Hepatocyte (in vitro differentiated cells): ENCODE measurements around the gene COMMD3. TPM values are rescaled to one million over a fixed set of nuclear protein-coding genes. Genes with fewer than 3 reads are reported as not detected.

ENCODE experiments used
- DNase-seq: peaks from one replicate; pipeline ENCODE4 v3.0.0-alpha.2; 2016; ENCODE audit warnings: low spot score
- H2AFZ ChIP-seq: fragments of 200-600 bp; sonication (generic); 2 replicates; pipeline ENCODE4 v1.6.0; 2016; ENCODE audit warnings: antibody characterized with exemption, mild to moderate bottlenecking
- H3K27ac ChIP-seq: fragments of 200-600 bp; sonication (generic); 2 replicates; pipeline ENCODE4 v1.5.1; 2016; ENCODE audit warnings: mild to moderate bottlenecking
- H3K27me3 ChIP-seq: fragments of 200-600 bp; sonication (generic); 2 replicates; pipeline ENCODE4 v1.6.1; 2016
- H3K36me3 ChIP-seq: fragments of 200-600 bp; sonication (generic); replicated peaks from 2 replicates; pipeline ENCODE4 v1.5.1; 2016; ENCODE audit warnings: low read depth; ENCODE audit not compliant: insufficient read depth
- H3K4me1 ChIP-seq: fragments of 200-600 bp; sonication (generic); 2 replicates; pipeline ENCODE4 v1.5.1; 2016; ENCODE audit warnings: mild to moderate bottlenecking, moderate library complexity; ENCODE audit not compliant: insufficient read depth
- H3K4me2 ChIP-seq: fragments of 200-600 bp; sonication (generic); 2 replicates; pipeline ENCODE4 v1.6.0; 2016
- H3K4me3 ChIP-seq: fragments of 200-600 bp; sonication (generic); 2 replicates; pipeline ENCODE4 v1.5.1; 2016; ENCODE audit warnings: mild to moderate bottlenecking
- H3K79me2 ChIP-seq: fragments of 200-600 bp; sonication (generic); 2 replicates; pipeline ENCODE4 v1.6.0; 2017; ENCODE audit warnings: mild to moderate bottlenecking
- H3K9me2 ChIP-seq: fragments of 200-600 bp; sonication (generic); replicated peaks from 2 replicates; pipeline ENCODE4 v1.6.0; 2017; ENCODE audit warnings: mild to moderate bottlenecking; ENCODE audit not compliant: insufficient read depth
- H3K9me3 ChIP-seq: fragments of 200-600 bp; sonication (generic); 2 replicates; pipeline ENCODE4 v1.5.1; 2016; ENCODE audit warnings: low read depth, mild to moderate bottlenecking
- H4K20me1 ChIP-seq: fragments of 200-600 bp; sonication (generic); 2 replicates; pipeline ENCODE4 v1.6.0; 2016; ENCODE audit warnings: mild to moderate bottlenecking; ENCODE audit not compliant: insufficient read depth, poor library complexity, severe bottlenecking
- CTCF ChIP-seq: fragments of 200-600 bp; sonication (generic); IDR thresholded peaks from 2 replicates; pipeline ENCODE4 v1.5.1; 2016; ENCODE audit warnings: antibody characterized with exemption, mild to moderate bottlenecking; ENCODE audit not compliant: poor library complexity
- EZH2 ChIP-seq: fragments of 200-600 bp; sonication (generic); IDR thresholded peaks from 2 replicates; pipeline ENCODE4 v1.6.1; 2016; ENCODE audit warnings: antibody characterized with exemption, mild to moderate bottlenecking, borderline replicate concordance
- EZH2phosphoT487 ChIP-seq: fragments of 200-600 bp; sonication (generic); IDR thresholded peaks from one replicate; pipeline ENCODE4 v1.6.1; 2018; ENCODE audit warnings: antibody characterized with exemption, mild to moderate bottlenecking, low read depth, moderate library complexity; ENCODE audit not compliant: unreplicated experiment, severe bottlenecking
- WGBS: methylation state at CpG from one replicate; pipeline ENCODE4 v1.1.6; 2016; ENCODE audit warnings: low lambda C conversion rate; ENCODE audit errors: missing lambda C conversion rate; 5-methylcytosine and 5-hydroxymethylcytosine counted together
- polyA plus RNA-seq: library from polyadenylated mRNA; unstranded; fragments of >200 nt; fragmentation: Nextera tagmentation; extraction: Ambion mirVana; gene quantifications from 2 replicates; pipeline ENCODE4 v1.2.1, GENCODE V29; 2016
- total RNA-seq: library from RNA; depleted of rRNA; stranded (reverse); fragments of >200 nt; gene quantifications from 2 replicates; pipeline ENCODE4 v1.2.3, GENCODE V29; 2014

The COMMD3 gene
- total and polyA plus RNA-seq, 2 experiments from 2014 or later: 55.1 to 92.3 TPM

DNA sequence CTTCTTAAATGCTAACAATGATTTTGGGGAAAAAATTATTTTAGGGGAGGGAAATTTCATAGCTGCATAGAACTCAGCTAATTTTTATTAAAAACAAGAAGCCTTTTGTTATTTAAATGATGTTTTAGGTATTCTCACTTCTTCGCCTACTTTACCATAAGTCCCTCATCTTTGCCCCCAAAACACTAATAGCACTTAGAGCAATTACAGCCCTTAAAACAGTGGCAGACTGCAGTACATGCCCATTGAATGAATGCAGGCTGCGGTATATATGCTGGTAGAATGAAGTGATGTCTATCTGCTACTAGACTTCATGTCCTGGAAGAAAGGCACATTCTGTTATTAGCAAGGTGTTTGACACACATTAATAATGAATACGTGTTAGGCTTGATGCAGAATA lies 26.2 kb downstream of the COMMD3 start:
- Histone ChIP-seq H3K9me2 (no peaks in the 10 kb centered on the region), H3K4me1 (peaks cover 11% of the 10 kb centered on the region), H3K36me3 (no peaks in the 10 kb centered on the region), H3K4me2 (no peak overlapping the region), H3K9me3 (no peaks in the 10 kb centered on the region), H3K79me2 (no peaks in the 10 kb centered on the region), H3K27ac (no peak overlapping the region), H4K20me1 (no peaks in the 10 kb centered on the region), H3K27me3 (peaks cover 86% of the 10 kb centered on the region), H3K4me3 (no peak overlapping the region), H2AFZ (no peak overlapping the region)
- WGBS: 23% methylated on average over 3 of the region's 3 CpGs
- DNase-seq: no peak
- TF ChIP-seq CTCF (no peak), EZH2 (no peak), EZH2phosphoT487 (no peak)

DNA sequence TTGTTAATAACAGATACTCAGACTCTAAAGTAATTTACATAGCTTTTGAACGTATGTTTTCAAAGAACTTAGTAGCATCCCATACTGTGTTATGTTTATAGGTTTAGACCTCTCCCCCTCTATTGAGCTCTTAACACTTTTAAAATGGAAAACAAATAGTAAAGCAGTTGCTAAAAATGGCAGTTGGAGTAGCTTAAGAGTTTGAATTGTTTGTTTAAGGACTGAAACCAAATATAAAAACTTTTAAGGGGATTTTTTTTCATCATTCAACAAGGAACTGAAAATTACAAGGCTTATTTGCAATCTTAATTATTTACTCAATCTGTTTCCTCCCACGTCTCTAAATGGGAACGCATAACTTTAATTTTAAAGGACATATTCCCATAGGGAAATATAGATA lies 27.5 kb downstream of the COMMD3 start:
- no peak overlapping the region for H3K4me2 ChIP-seq

DNA sequence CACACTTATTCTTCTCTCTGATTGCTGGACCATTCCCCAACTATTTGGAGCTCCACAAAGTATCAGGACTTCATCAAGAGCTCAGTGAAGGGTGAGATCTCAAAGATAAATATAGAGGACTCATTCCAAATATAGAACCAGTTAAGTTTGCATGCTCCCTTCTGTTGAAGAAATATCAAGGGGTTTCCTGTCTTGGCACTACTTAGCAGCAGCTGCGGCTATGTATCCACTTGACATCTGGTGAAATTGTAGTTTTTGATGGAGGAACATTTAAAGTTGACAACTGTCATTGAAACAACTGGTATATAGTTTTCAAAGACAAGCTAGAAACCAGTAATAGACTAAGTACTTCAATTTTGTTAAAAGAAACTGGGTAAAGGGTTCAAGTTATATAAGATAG lies 28.1 kb downstream of the COMMD3 start:
- Histone ChIP-seq H3K36me3 (no peaks in the 10 kb centered on the region), H3K9me3 (no peaks in the 10 kb centered on the region), H2AFZ (no peak overlapping the region), H3K4me3 (no peak overlapping the region), H3K27me3 (peaks cover 81% of the 10 kb centered on the region), H3K4me1 (peaks cover 11% of the 10 kb centered on the region), H3K27ac (no peak overlapping the region), H3K9me2 (no peaks in the 10 kb centered on the region), H3K79me2 (no peaks in the 10 kb centered on the region), H3K4me2 (no peak overlapping the region), H4K20me1 (no peaks in the 10 kb centered on the region)
- 50% methylated on average over 1 of the region's 1 CpG for WGBS
- TF ChIP-seq EZH2phosphoT487 (no peak), CTCF (no peak)
- DNase-seq: no peak

More for the DNA sequence above, 27.5 kb downstream of the COMMD3 start:
- H3K27me3 ChIP-seq: peaks cover 83% of the 10 kb centered on the region
- H4K20me1 ChIP-seq: no peaks in the 10 kb centered on the region
- H3K79me2 ChIP-seq: no peaks in the 10 kb centered on the region
- WGBS: 14% methylated on average over 3 of the region's 3 CpGs
- no peak for TF ChIP-seq EZH2
- TF ChIP-seq EZH2phosphoT487: no peak
- TF ChIP-seq CTCF: no peak
- peaks cover 11% of the 10 kb centered on the region for H3K4me1 ChIP-seq
- H3K4me3 ChIP-seq: no peak overlapping the region
- DNase-seq: no peak
- H3K9me2 ChIP-seq: no peaks in the 10 kb centered on the region
- no peaks in the 10 kb centered on the region for H3K36me3 ChIP-seq
- no peak overlapping the region for H3K27ac ChIP-seq
- no peaks in the 10 kb centered on the region for H3K9me3 ChIP-seq
- no peak overlapping the region for H2AFZ ChIP-seq

DNA sequence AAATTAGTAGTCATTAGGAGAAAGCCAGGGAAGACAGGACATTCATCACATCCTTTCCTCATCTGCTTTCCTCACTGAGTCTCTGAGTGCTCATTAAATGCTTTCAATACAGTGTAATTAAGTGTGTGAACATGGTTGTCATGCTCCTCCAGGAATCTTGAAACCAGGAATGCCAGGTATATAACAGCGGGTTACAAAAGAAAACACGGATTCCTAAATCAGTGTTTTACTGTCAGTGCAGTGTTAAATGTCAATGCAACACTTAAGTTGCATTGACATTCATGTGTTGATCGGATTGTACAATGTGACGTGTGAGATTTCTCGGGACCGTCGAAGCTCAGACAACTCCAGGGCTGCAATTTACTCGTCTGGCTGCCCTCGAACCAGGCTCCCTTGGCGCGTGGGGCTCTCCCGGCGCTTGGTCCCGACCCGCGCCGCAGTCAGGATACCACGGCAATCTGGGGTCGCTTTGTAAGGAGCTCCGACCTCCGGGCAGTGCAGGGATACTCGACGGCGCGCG lies 28.7 kb downstream of the COMMD3 start:
- Histone ChIP-seq H3K4me1 (peaks cover 9% of the 10 kb centered on the region), H3K4me2 (peak overlapping the region; percentile 83), H3K9me2 (no peaks in the 10 kb centered on the region), H4K20me1 (no peaks in the 10 kb centered on the region), H3K27me3 (peaks cover 77% of the 10 kb centered on the region), H3K27ac (no peak overlapping the region), H3K9me3 (no peaks in the 10 kb centered on the region), H3K4me3 (peak overlapping the region; percentile 12), H3K36me3 (no peaks in the 10 kb centered on the region), H2AFZ (peak overlapping the region; percentile 76), H3K79me2 (no peaks in the 10 kb centered on the region)
- DNase-seq: no peak
- 10% methylated on average over 25 of the region's 26 CpGs for WGBS
- TF ChIP-seq EZH2phosphoT487: peak; percentile 76
- TF ChIP-seq EZH2: peak; percentile 93
- no peak for TF ChIP-seq CTCF
